DND-41 (cell line): ENCODE data around the gene RASGRP4.

Experiments used
- ATAC-seq: fragments of 200-7000 bp; cut with Tn5 transposase; 3 replicates; pipeline ENCODE4 v1.9.1; 2021; ENCODE audit warnings: low read depth; ENCODE audit not compliant: insufficient read depth
- DNase-seq: peaks from one replicate; pipeline ENCODE4 v3.0.0-alpha.2; 2020
- H2AFZ ChIP-seq: 2 replicates; pipeline ENCODE4 v1.6.0; 2012; ENCODE audit warnings: low read depth, low read length
- H3K27ac ChIP-seq: 2 replicates; pipeline ENCODE4 v1.5.1; 2012; ENCODE audit warnings: low read length, inconsistent platforms
- H3K27me3 ChIP-seq: fragments of 200-600 bp; sonication (generic); 2 replicates; pipeline ENCODE4 v1.6.0; 2012; ENCODE audit warnings: low read length, mild to moderate bottlenecking, inconsistent platforms; ENCODE audit not compliant: insufficient read depth, poor library complexity
- H3K36me3 ChIP-seq: 2 replicates; pipeline ENCODE4 v1.5.1; 2012; ENCODE audit warnings: low read length, inconsistent platforms; ENCODE audit not compliant: insufficient read depth
- H3K4me1 ChIP-seq: 2 replicates; pipeline ENCODE4 v1.5.1; 2012; ENCODE audit warnings: mild to moderate bottlenecking, low read length; ENCODE audit not compliant: insufficient read depth
- H3K4me2 ChIP-seq: 2 replicates; pipeline ENCODE4 v1.6.0; 2012; ENCODE audit warnings: mild to moderate bottlenecking, moderate library complexity, low read length, inconsistent platforms; ENCODE audit not compliant: insufficient read depth
- H3K4me3 ChIP-seq, 2 experiments: fragments of 200-600 bp in 1 of 2; shearing (Covaris generic) in 1 of 2; 2 replicates each; pipeline ENCODE4 v1.5.1; 2012 to 2016; ENCODE audit warnings: inconsistent platforms in 2 of 2, low read length in 2 of 2, mild to moderate bottlenecking in 2 of 2, low read depth in 1 of 2, moderate library complexity in 1 of 2
- H3K79me2 ChIP-seq: 2 replicates; pipeline ENCODE4 v1.6.0; 2012; ENCODE audit warnings: low read length, inconsistent platforms; ENCODE audit not compliant: insufficient read depth
- H3K9ac ChIP-seq: 2 replicates; pipeline ENCODE4 v1.6.0; 2012; ENCODE audit warnings: low read depth, mild to moderate bottlenecking, inconsistent platforms, low read length, moderate library complexity
- H3K9me3 ChIP-seq: 2 replicates; pipeline ENCODE4 v1.5.1; 2012; ENCODE audit warnings: low read length, moderate library complexity, mild to moderate bottlenecking, inconsistent platforms; ENCODE audit not compliant: insufficient read depth, severe bottlenecking
- H4K20me1 ChIP-seq: 2 replicates; pipeline ENCODE4 v1.6.0; 2012; ENCODE audit warnings: low read length; ENCODE audit not compliant: insufficient read depth
- CTCF ChIP-seq: IDR thresholded peaks from 2 replicates; pipeline ENCODE4 v1.5.1; 2012; ENCODE audit warnings: borderline replicate concordance, low read length, moderate library complexity, mild to moderate bottlenecking; ENCODE audit not compliant: poor library complexity, severe bottlenecking; ENCODE audit errors: extremely low read depth
- EZH2 ChIP-seq: IDR thresholded peaks from 3 replicates; pipeline ENCODE4 v1.6.1; 2012; ENCODE audit warnings: borderline replicate concordance, low read depth, mild to moderate bottlenecking, moderate library complexity, low read length, inconsistent platforms; ENCODE audit not compliant: severe bottlenecking

RASGRP4 gene

GRCh38 chr19:38388349-38389100 is 37.5 kb downstream of the RASGRP4 start, which contains the start of gene SPRED3:
Gene SPRED3, plus strand, starts transcription at chr19:38388697. Its CDS starts 1,606 bp downstream, at chr19:38390303.
- H2AFZ ChIP-seq, result peak within 1 kb of the TSS; percentile 95
- peaks cover 18% of the 10 kb centered on the region for H3K36me3 ChIP-seq
- peak; percentile 50 for ATAC-seq
- TF ChIP-seq CTCF (no peak), EZH2 (no peak)
- H3K9ac ChIP-seq, result peak within 1 kb of the TSS; percentile 58
- H3K27me3 ChIP-seq, result no peaks in the 10 kb centered on the region
- H4K20me1 ChIP-seq, result peaks cover 31% of the 10 kb centered on the region
- no peak for DNase-seq
- H3K4me3 ChIP-seq, result peak within 1 kb of the TSS; percentile 39 to 88; a peak in 3 of 4 replicates
- peak within 1 kb of the TSS; percentile 100 for H3K4me2 ChIP-seq
- peak within 1 kb of the TSS; percentile 59; the same call in 1 of the 2 replicates for H3K27ac ChIP-seq
- H3K9me3 ChIP-seq, result no peaks in the 10 kb centered on the region
- peaks cover 56% of the 10 kb centered on the region for H3K4me1 ChIP-seq
- no peaks in the 10 kb centered on the region for H3K79me2 ChIP-seq

- H3K9me3 ChIP-seq, result no peaks in the 10 kb centered on the region
- peak within 1 kb of the TSS; percentile 58 for H3K9ac ChIP-seq
- H3K4me3 ChIP-seq, result peak within 1 kb of the TSS; percentile 39 to 88; a peak in 3 of 4 replicates
- peak; percentile 77 for ATAC-seq
- H3K27ac ChIP-seq, result peak within 1 kb of the TSS; percentile 59; the same call in 1 of the 2 replicates
- H3K27me3 ChIP-seq, result no peaks in the 10 kb centered on the region
- H2AFZ ChIP-seq, result peak within 1 kb of the TSS; percentile 95
- DNase-seq, result peak; percentile 84
- no peaks in the 10 kb centered on the region for H3K79me2 ChIP-seq
- peaks cover 56% of the 10 kb centered on the region for H3K4me1 ChIP-seq
- TF ChIP-seq EZH2, result no peak
- TF ChIP-seq CTCF, result no peak
- peak within 1 kb of the TSS; percentile 100 for H3K4me2 ChIP-seq
- peaks cover 31% of the 10 kb centered on the region for H4K20me1 ChIP-seq
- peaks cover 26% of the 10 kb centered on the region for H3K36me3 ChIP-seq
Observed at GRCh38 chr19:38387550-38388348, 38.3 kb downstream of the RASGRP4 start, which contains the start of gene GGN. Gene GGN, minus strand, starts transcription at chr19:38388034. Its CDS starts 773 bp downstream, at chr19:38387261.

GRCh38 chr19:38386971-38387549 is 39.0 kb downstream of the RASGRP4 start:
- peak overlapping the region; percentile 100 for H3K4me2 ChIP-seq
- TF ChIP-seq CTCF (no peak), EZH2 (no peak)
- peaks cover 31% of the 10 kb centered on the region for H4K20me1 ChIP-seq
- peak; percentile 12 for DNase-seq
- no peaks in the 10 kb centered on the region for H3K27me3 ChIP-seq
- peaks cover 31% of the 10 kb centered on the region for H3K36me3 ChIP-seq
- no peak overlapping the region for H2AFZ ChIP-seq
- no peaks in the 10 kb centered on the region for H3K9me3 ChIP-seq
- H3K4me1 ChIP-seq, result peaks cover 56% of the 10 kb centered on the region
- no peak overlapping the region for H3K27ac ChIP-seq
- no peaks in the 10 kb centered on the region for H3K79me2 ChIP-seq
- peak overlapping the region; percentile 39 to 88; a peak in 3 of 4 replicates for H3K4me3 ChIP-seq
- peak overlapping the region; percentile 58; the same call in 1 of the 2 replicates for H3K9ac ChIP-seq
- no peak for ATAC-seq
